Activated CD8-positive, alpha-beta memory T cell treated with anti-CD3 and anti-CD28 coated beads for 36 hours (primary cell): ENCODE measurements around the gene MTMR1. TPM values are rescaled to one million over a fixed set of nuclear protein-coding genes. Genes with fewer than 3 reads are reported as not detected.

Experiments
- CTCF ChIA-PET: fragments of 350-600 bp; sonication (Branson Sonifier 250); formaldehyde crosslinking; loops from one replicate; lab custom pipeline; 2021; ENCODE audit warnings: antibody characterized with exemption; lab: Charles Lee
- POLR2A ChIA-PET: fragments of 350-600 bp; sonication (Branson Sonifier 250); formaldehyde crosslinking; loops from one replicate; lab custom pipeline; 2021; ENCODE audit warnings: antibody characterized with exemption; lab: Charles Lee
- total RNA-seq, 2 experiments: library from RNA; stranded (reverse); gene quantifications; one replicate each; pipeline ENCODE4 v1.2.3, GENCODE V29; 2021

Gene MTMR1
- total RNA-seq = 10 to 100 TPM; 30.9 to 32.8 TPM

GRCh38 chrX:150692831-150693724 lies at the start of gene MTMR1:
MTMR1 (plus strand) TSS chrX:150693396; CDS start chrX:150693531, 135 bp downstream.
- POLR2A ChIA-PET = interaction anchor here (1.5 kb wide), 2 partner anchors 10 to 12 kb away, joined by 5 to 8 read pairs; no protein-coding TSS in a partner anchor
- CTCF ChIA-PET = interaction anchor here (2.6 to 2.7 kb wide), 2 partner anchors 10 to 754 kb away, joined by 5 to 8 read pairs; partner anchors contain the start of gene EOLA2

- ChIA-PET CTCF (no interaction called here), POLR2A (no interaction called here)
Observed at GRCh38 chrX:150643958-150644357, 49.2 kb upstream of the MTMR1 start.

GRCh38 chrX:150644422-150644821 lies 48.8 kb upstream of the MTMR1 start:
- ChIA-PET POLR2A (no interaction called here), CTCF (no interaction called here)

- ChIA-PET POLR2A (no interaction called here), CTCF (no interaction called here)
Observed at GRCh38 chrX:150647331-150647730, 45.9 kb upstream of the MTMR1 start.

GRCh38 chrX:150648296-150648940 lies 44.8 kb upstream of the MTMR1 start:
- POLR2A ChIA-PET = no interaction called here
- CTCF ChIA-PET = no interaction called here

GRCh38 chrX:150649096-150649870 lies 43.9 kb upstream of the MTMR1 start:
- ChIA-PET POLR2A (no interaction called here), CTCF (no interaction called here)

- CTCF ChIA-PET = no interaction called here
- POLR2A ChIA-PET = no interaction called here
Observed at GRCh38 chrX:150651906-150652305, 41.3 kb upstream of the MTMR1 start.

GRCh38 chrX:150655788-150656187 lies 37.4 kb upstream of the MTMR1 start:
- POLR2A ChIA-PET = no interaction called here
- CTCF ChIA-PET = no interaction called here

GRCh38 chrX:150663073-150663472 lies 30.1 kb upstream of the MTMR1 start:
- CTCF ChIA-PET = no interaction called here
- POLR2A ChIA-PET = no interaction called here

GRCh38 chrX:150664290-150664689 lies 28.9 kb upstream of the MTMR1 start:
- ChIA-PET POLR2A (no interaction called here), CTCF (no interaction called here)

GRCh38 chrX:150676221-150676620 lies 17.0 kb upstream of the MTMR1 start:
- ChIA-PET POLR2A (no interaction called here), CTCF (no interaction called here)

- CTCF ChIA-PET = no interaction called here
- POLR2A ChIA-PET = no interaction called here
Observed at GRCh38 chrX:150680974-150681373, 12.2 kb upstream of the MTMR1 start.

- ChIA-PET POLR2A (no interaction called here), CTCF (interaction anchor here (0.7 to 1.8 kb wide), 6 partner anchors 10 to 39 kb away, joined by 3 to 8 read pairs (median 5); partner anchors contain the start of gene MTMR1)
Observed at GRCh38 chrX:150683112-150683511, 10.1 kb upstream of the MTMR1 start.

- ChIA-PET CTCF (interaction anchor here (0.7 to 1.8 kb wide), 6 partner anchors 9 to 38 kb away, joined by 3 to 8 read pairs (median 5); partner anchors contain the start of gene MTMR1), POLR2A (no interaction called here)
Observed at GRCh38 chrX:150683536-150684146, 9.6 kb upstream of the MTMR1 start.

GRCh38 chrX:150688911-150689451 lies 4.2 kb upstream of the MTMR1 start:
- CTCF ChIA-PET = no interaction called here
- POLR2A ChIA-PET = no interaction called here

GRCh38 chrX:150690126-150690525 lies 3.1 kb upstream of the MTMR1 start:
- POLR2A ChIA-PET = no interaction called here
- CTCF ChIA-PET = no interaction called here

- ChIA-PET CTCF (interaction anchor here (2.7 kb wide), 1 partner anchor 9 kb away, joined by 8 read pairs; no protein-coding TSS in a partner anchor), POLR2A (interaction anchor here (1.5 kb wide), 2 partner anchors 11 to 12 kb away, joined by 5 to 8 read pairs; no protein-coding TSS in a partner anchor)
Observed at GRCh38 chrX:150692296-150692695, 900 bp upstream of the MTMR1 start.

- ChIA-PET POLR2A (interaction anchor here (1.4 to 2.0 kb wide), 2 partner anchors 20 to 119 kb away, joined by 3 to 5 read pairs; no protein-coding TSS in a partner anchor), CTCF (interaction anchor here (2.6 to 2.7 kb wide), 2 partner anchors 11 to 755 kb away, joined by 5 to 8 read pairs; partner anchors contain the start of gene EOLA2)
Observed at GRCh38 chrX:150693725-150694574, 754 bp downstream of the MTMR1 start.
